NCI-H2171 treated with DMSO at 0.1 percent for 48 hours (cell line): Measurements from ENCODE around the gene EHBP1L1.
A peak's percentile ranks its signal among the peaks of the same experiment; 100 is the strongest.

Source experiments
- DNase-seq: peaks from one replicate; lab custom pipeline; 2025; lab: John Stamatoyannopoulos, UW

The EHBP1L1 gene

DNA sequence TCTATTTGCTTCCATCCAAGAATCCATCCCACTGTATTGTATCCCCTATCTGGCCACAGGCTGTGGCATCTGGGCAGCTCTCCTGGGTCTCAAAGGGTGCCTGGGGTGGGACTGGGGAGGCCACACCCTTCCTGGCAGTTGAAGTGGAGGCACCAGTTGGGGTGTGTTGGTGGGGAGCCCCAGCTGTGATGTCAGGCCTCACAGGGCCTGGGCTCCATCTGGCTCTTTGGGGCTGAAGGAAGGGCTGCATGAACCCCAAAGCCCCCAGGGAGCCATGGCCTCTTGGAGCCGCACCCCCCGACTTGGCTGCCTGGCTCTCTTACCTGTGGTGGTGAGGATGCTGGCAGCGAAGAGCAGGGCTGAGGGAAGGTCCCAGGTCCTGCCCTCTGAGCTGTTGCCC lies 19.3 kb downstream of the EHBP1L1 start:
- no peak for DNase-seq

DNA sequence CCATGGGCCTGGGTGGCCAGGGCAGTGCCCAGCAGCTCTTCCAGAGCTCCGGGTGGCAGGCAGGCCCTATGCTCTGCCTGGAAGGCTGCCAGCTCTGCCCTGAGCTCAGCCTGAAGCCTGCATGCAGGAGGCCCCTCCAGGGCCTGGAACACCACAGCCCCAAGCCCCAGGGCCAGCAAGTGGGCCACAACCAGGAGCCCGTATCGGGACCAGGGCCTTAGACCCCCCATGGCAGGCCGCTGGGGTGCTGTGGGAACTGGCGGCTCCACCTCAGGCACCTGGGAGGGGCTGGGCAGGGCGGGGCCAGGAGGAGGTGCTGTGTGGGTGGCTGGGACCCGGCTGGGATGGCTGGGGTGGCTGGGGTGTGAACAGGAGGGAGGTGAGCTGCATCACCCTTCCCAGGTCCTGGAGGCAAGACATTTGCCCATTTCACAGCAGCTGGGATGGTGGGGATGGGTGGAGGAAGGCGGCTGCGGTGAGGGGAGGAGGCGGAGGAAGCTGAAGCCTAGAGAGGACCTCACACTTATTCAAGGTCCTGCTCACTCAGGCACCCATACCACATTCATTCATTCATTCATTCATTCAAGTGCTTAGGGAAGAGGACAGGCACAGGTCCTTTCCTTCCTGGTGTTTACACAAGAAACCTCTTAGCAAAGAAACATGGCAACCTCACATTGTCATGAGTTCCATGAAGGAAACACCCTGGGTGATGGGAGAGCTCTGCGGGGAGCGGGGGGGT lies 19.9 kb downstream of the EHBP1L1 start, which contains the start of gene KCNK7:
Gene KCNK7, minus strand, starts transcription at position 258 of the 739 bp plus-strand sequence. Its CDS starts 28 bp downstream, at position 230.
- no peak for DNase-seq

GRCh38 chr11:65596520-65596919 lies 20.7 kb downstream of the EHBP1L1 start:
- DNase-seq = no peak

GRCh38 chr11:65598258-65598699 lies 22.4 kb downstream of the EHBP1L1 start:
- DNase-seq = no peak

GRCh38 chr11:65599216-65599954 lies 23.5 kb downstream of the EHBP1L1 start:
- no peak for DNase-seq

GRCh38 chr11:65599955-65600246 lies 24.0 kb downstream of the EHBP1L1 start:
- DNase-seq = no peak

GRCh38 chr11:65604258-65604657 lies 28.4 kb downstream of the EHBP1L1 start:
- no peak for DNase-seq

GRCh38 chr11:65606876-65607613 lies 31.2 kb downstream of the EHBP1L1 start:
- no peak for DNase-seq

DNA sequence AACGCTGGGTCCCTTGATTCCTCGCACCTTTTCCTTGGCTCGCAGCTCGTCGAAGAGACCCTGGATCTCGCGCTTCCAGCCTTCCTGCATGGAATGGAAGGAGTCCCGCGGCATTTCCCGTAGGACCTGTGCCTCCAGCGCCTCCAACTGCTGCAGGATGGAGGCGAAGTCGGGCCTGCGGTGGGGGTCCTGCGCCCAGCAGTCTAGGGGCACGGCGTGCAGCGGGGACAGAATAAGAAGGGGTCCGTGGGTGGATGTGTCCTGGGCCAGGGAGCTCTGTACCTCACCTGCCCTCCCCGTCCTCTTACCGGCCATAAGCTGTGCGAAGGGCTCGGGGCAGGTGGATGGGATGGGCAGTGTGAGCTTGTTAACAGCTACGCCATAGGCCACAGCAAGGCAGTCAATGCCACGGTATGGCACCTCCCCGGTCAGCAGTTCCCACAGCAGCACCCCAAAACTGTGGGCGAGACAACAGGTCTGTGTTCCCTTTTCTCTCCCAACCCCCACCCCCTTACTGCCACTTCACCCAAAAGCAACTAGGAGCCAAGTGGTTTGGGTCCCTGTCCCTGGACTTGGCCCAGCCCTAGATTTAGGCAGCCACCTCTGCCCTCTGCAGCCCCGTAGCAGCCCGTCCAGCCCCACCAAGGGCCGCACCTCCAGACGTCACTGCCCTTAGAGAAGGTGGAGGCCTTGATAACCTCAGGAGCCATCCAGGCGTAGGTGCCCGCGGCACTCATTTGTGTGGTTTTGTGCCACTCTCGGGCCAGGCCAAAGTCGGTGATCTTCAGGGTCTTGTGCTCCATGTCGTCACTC lies 32.0 kb downstream of the EHBP1L1 start:
- no peak for DNase-seq

GRCh38 chr11:65609229-65609628 lies 33.4 kb downstream of the EHBP1L1 start:
- no peak for DNase-seq

- DNase-seq = no peak
Measured at GRCh38 chr11:65609665-65610064, 33.8 kb downstream of the EHBP1L1 start.

- no peak for DNase-seq
Measured at GRCh38 chr11:65610404-65610803, 34.6 kb downstream of the EHBP1L1 start.

- no peak for DNase-seq
Measured at GRCh38 chr11:65611028-65611757, 35.3 kb downstream of the EHBP1L1 start.

DNA sequence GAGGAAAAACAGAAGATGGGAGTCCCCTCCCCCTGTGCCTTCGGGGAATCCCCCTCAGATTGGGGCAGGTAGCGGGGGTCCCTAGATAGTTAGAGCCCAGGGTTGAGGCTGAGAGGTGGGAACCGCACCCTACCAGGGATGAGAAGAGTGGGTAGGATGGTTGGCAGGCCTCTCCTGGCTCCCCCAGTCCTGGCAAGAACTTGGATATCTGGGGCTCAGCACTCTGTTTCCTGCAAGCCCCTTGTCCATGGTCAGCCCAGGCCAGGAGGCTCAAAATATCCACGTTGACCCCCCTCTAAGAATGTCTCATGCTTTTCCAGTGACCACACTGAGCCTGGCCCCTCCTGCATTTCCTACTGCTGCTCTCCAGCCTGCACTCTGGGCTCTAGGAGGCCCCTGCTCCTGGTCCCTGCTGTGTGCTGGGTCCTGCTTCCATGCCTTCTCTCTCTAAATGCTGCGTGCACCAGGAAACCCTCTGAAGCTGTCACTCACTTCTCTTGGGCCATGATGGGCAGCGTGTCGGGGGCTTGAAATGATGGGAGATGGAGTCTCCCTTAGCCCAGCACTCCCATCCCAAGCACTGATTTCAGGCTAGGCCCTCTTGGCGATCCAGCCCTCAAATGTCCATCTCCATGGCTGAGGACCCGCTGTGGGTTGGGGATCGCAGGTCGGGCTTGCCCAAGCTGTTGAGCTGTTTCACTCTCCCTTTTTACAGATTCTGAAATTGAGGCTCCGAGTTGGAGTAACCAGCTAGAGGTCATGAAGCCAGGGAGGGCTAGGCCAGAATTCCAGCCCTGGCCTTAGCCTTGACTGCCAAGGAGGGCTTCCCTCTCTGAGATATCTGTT lies 36.1 kb downstream of the EHBP1L1 start:
- DNase-seq = no peak

GRCh38 chr11:65612691-65613090 lies 36.8 kb downstream of the EHBP1L1 start:
- DNase-seq = no peak

GRCh38 chr11:65613091-65613928 lies 37.5 kb downstream of the EHBP1L1 start:
- no peak for DNase-seq

DNA sequence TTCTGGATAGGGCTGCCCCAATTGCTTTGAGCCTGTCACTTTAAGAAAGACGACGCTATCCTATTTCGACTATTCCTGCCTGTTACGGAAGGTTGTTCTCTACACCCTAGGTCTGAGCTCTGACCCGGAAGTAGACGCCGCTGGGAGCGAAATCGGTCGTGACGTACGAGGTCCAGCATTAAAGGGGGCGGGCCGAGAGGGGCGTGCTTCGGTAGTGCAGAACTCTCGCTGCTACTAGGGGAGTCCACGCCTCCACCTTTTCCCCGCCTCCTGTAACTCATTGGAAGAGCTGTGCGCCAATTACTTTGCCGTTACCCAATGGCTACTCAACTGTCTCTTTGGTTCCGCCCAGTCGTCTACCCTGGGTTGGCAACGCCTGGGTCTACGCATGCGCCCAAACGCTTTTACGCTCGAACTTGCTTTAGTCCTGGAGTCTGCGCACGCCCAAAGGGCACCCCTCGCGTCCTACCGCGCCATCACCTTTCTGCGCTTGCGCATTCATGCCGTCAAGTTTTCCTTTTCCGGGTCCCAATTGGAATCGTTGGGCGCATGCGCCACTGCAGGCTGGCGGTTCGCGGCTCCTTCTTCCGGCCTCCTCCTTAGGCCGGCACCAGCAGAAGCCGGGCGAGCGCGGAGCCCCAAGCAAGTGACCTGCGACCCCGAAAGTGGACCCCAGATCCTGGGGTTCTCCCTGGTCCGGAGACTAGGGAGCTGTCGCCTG lies 39.5 kb downstream of the EHBP1L1 start, which contains the start of gene PCNX3:
Gene PCNX3, plus strand, starts transcription at position 548 of the 721 bp plus-strand sequence. CDS start 536 bp downstream, outside the sequence.
- peak; percentile 100 for DNase-seq

GRCh38 chr11:65615950-65616574 lies 40.2 kb downstream of the EHBP1L1 start:
- DNase-seq = peak; percentile 45
